Neural cell (in vitro differentiated cells): ENCODE measurements around the gene TLR6.

Source experiments
- EP300 ChIP-seq: fragments of 450-650 bp; conservative IDR thresholded peaks from 2 replicates; pipeline ENCODE4 v1.6.1; 2014; ENCODE audit warnings: antibody characterized with exemption, mild to moderate bottlenecking, moderate library complexity; ENCODE audit not compliant: poor library complexity, severe bottlenecking
- EZH2 ChIP-seq: fragments of 200-600, 300-800 bp; shearing (Covaris generic), sonication (generic); IDR thresholded peaks from 2 replicates; pipeline ENCODE4 v1.6.1; 2014; ENCODE audit warnings: antibody characterized with exemption, low read length, borderline replicate concordance, mild to moderate bottlenecking; ENCODE audit not compliant: insufficient read depth, poor library complexity, severe bottlenecking
- MXI1 ChIP-seq: fragments of 450-650 bp; conservative IDR thresholded peaks from 2 replicates; pipeline ENCODE4 v1.6.1; 2014; ENCODE audit warnings: antibody characterized with exemption, mild to moderate bottlenecking; ENCODE audit not compliant: poor library complexity, severe bottlenecking
- POLR2AphosphoS5 ChIP-seq: IDR thresholded peaks from 2 replicates; pipeline ENCODE4 v1.6.1; 2012
- RAD21 ChIP-seq: fragments of 450-650 bp; conservative IDR thresholded peaks from 2 replicates; pipeline ENCODE4 v1.6.1; 2014; ENCODE audit warnings: antibody characterized with exemption, mild to moderate bottlenecking, moderate library complexity
- TF ChIP-seq, protein P1 (sequence below): fragments of 450-650 bp; IDR thresholded peaks from 2 replicates; pipeline ENCODE4 v1.5.1; 2014; ENCODE audit warnings: antibody characterized with exemption, mild to moderate bottlenecking, moderate library complexity; ENCODE audit not compliant: poor library complexity, severe bottlenecking

- TF ChIP-seq RAD21: no peak
- peak; percentile 37 for TF ChIP-seq POLR2AphosphoS5
- TF ChIP-seq EZH2: no peak
- TF ChIP-seq MXI1: no peak
- TF ChIP-seq, protein P1, sequence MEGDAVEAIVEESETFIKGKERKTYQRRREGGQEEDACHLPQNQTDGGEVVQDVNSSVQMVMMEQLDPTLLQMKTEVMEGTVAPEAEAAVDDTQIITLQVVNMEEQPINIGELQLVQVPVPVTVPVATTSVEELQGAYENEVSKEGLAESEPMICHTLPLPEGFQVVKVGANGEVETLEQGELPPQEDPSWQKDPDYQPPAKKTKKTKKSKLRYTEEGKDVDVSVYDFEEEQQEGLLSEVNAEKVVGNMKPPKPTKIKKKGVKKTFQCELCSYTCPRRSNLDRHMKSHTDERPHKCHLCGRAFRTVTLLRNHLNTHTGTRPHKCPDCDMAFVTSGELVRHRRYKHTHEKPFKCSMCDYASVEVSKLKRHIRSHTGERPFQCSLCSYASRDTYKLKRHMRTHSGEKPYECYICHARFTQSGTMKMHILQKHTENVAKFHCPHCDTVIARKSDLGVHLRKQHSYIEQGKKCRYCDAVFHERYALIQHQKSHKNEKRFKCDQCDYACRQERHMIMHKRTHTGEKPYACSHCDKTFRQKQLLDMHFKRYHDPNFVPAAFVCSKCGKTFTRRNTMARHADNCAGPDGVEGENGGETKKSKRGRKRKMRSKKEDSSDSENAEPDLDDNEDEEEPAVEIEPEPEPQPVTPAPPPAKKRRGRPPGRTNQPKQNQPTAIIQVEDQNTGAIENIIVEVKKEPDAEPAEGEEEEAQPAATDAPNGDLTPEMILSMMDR: no peak
- TF ChIP-seq EP300: peak; percentile 30
Measured at GRCh38 chr4:38818441-38818976, 38.1 kb downstream of the TLR6 start.
